A204.1 (cell line): ENCODE measurements around the gene ZNF804A.

ENCODE experiments used
- FAIRE-seq: peaks from 2 replicates; lab custom pipeline; 2012; peaks lifted over from hg19 to GRCh38; lab: Jason Lieb, UNC

ZNF804A gene

DNA sequence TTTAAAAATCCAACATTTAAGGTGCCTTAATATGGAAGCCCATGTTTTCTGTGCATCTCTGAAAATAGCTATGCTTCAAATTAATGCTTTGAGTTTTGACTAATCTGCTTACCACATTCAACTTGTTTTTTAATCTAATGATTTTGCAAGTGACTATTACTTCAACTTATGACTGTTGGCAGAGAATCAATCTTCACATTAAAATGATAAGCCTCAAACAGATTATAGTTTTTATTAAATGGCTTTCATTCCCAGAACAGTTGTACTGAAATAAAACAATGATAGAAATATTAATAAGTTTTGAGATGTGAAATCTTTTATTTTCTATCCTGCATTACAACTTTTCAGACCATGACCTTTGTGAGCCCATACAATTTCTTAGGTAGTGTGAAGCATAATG lies 347.5 kb downstream of the ZNF804A start:
- FAIRE-seq, result no peak

DNA sequence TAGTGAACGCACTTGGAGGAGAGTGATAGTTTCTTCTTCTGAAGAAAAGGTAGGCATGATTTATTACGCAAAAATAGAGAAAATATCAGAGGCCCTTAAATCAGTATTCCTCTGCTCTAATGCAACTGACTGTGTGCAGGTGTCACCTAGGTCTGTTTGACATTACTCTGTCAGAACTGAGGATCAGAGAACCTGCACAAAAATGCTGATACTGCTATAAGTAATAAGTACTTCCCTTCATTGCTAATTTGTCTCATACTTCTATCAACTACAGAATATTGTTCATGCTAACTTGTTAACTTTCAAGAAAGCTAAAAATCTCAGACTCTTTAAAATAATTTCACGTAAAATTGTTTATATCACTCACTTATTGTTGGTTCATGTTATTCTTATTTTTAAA lies 358.5 kb downstream of the ZNF804A start:
- FAIRE-seq, result no peak

DNA sequence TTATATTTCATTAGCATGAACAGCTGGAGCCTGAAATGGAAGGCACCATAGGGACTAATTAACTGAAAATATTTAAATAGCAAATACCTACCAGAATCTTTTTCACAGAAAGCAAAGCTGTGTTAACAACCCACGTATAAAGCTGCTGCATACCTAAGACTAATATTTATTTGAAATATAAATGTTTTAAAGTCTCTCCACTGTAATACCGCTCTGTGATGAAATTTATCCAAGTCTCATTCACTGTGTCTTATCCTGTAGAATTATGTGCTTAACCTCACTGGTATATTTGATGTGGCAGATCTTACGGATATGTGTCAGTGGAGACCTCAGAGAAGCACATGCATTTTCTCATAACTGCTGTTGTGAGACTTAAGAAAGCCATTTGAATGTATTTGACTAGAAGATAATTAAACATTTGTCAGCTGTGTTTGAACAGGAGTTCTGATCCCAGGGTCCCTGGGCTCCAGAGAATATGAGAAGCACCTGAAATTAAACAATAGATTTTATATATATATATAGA lies 373.3 kb downstream of the ZNF804A start:
- no peak for FAIRE-seq
